WTC11 (cell line): Measurements from ENCODE around the gene MRPL23. TPM values are rescaled to one million over a fixed set of nuclear protein-coding genes. Genes with fewer than 3 reads are reported as not detected.

Experiments
- CBFB ChIP-seq: sonication (generic); formaldehyde crosslinking; IDR thresholded peaks from 2 replicates; pipeline ENCODE4 v1.8.1; 2022; ENCODE audit warnings: mild to moderate bottlenecking, low read depth, missing genetic modification reagents
- FOXJ3 ChIP-seq: sonication (generic); formaldehyde crosslinking; IDR thresholded peaks from 2 replicates; pipeline ENCODE4 v1.9.0; 2021; ENCODE audit warnings: missing genetic modification reagents, mild to moderate bottlenecking, borderline replicate concordance
- GABPB1 ChIP-seq: sonication (generic); formaldehyde crosslinking; IDR thresholded peaks from 2 replicates; pipeline ENCODE4 v1.8.1; 2023; ENCODE audit warnings: mild to moderate bottlenecking, missing genetic modification reagents
- KAT7 ChIP-seq: sonication (generic); formaldehyde crosslinking; IDR thresholded peaks from 2 replicates; pipeline ENCODE4 v1.8.1; 2023; ENCODE audit warnings: missing genetic modification reagents, mild to moderate bottlenecking, borderline replicate concordance
- MYBL2 ChIP-seq: sonication (generic); formaldehyde crosslinking; IDR thresholded peaks from 2 replicates; pipeline ENCODE4 v1.8.1; 2023; ENCODE audit warnings: mild to moderate bottlenecking, moderate library complexity, missing genetic modification reagents
- TEAD4 ChIP-seq: sonication (generic); formaldehyde crosslinking; IDR thresholded peaks from 2 replicates; pipeline ENCODE4 v1.8.0; 2022; ENCODE audit warnings: mild to moderate bottlenecking, missing genetic modification reagents
- ZNF232 ChIP-seq: sonication (generic); formaldehyde crosslinking; IDR thresholded peaks from 2 replicates; pipeline ENCODE4 v1.8.0; 2022; ENCODE audit warnings: mild to moderate bottlenecking, missing genetic modification reagents
- ZNF317 ChIP-seq: sonication (generic); formaldehyde crosslinking; IDR thresholded peaks from 2 replicates; pipeline ENCODE4 v1.8.1; 2023; ENCODE audit warnings: low read depth, mild to moderate bottlenecking, moderate library complexity, missing genetic modification reagents, borderline replicate concordance
- total RNA-seq: library from RNA; stranded (reverse); gene quantifications from 3 replicates; pipeline ENCODE4 v1.2.3, GENCODE V29; 2021
- TF ChIP-seq, protein P1 (sequence below): sonication (generic); formaldehyde crosslinking; IDR thresholded peaks from 2 replicates; pipeline ENCODE4 v1.8.1; 2022; ENCODE audit warnings: mild to moderate bottlenecking, moderate library complexity, missing genetic modification reagents
- TF ChIP-seq, protein P2 (sequence below): sonication (generic); formaldehyde crosslinking; IDR thresholded peaks from 2 replicates; pipeline ENCODE4 v1.8.0; 2022; ENCODE audit warnings: mild to moderate bottlenecking, missing genetic modification reagents
- TF ChIP-seq, protein P3 (sequence below): sonication (generic); formaldehyde crosslinking; IDR thresholded peaks from 2 replicates; pipeline ENCODE4 v1.8.1; 2023; ENCODE audit warnings: mild to moderate bottlenecking, missing genetic modification reagents
- TF ChIP-seq, protein P4 (sequence below): fragments of 250-450 bp; sonication (Bioruptor Pico); IDR thresholded peaks from 2 replicates; pipeline ENCODE4 v1.8.0; 2021; ENCODE audit warnings: mild to moderate bottlenecking
- TF ChIP-seq, protein P5 (sequence below): sonication (generic); formaldehyde crosslinking; IDR thresholded peaks from 2 replicates; pipeline ENCODE4 v1.8.1; 2022; ENCODE audit warnings: missing genetic modification reagents, borderline replicate concordance
- TF ChIP-seq, protein P6 (sequence below): sonication (generic); formaldehyde crosslinking; IDR thresholded peaks from 2 replicates; pipeline ENCODE4 v1.8.1; 2023; ENCODE audit warnings: mild to moderate bottlenecking, missing genetic modification reagents, moderate library complexity
- TF ChIP-seq, protein P7 (sequence below): fragments of 250-450 bp; sonication (Bioruptor Pico); IDR thresholded peaks from 2 replicates; pipeline ENCODE4 v1.9.0; 2021; ENCODE audit warnings: mild to moderate bottlenecking

The MRPL23 gene
- total RNA-seq, 1 experiment from 2014 or later = 73.0 TPM

DNA sequence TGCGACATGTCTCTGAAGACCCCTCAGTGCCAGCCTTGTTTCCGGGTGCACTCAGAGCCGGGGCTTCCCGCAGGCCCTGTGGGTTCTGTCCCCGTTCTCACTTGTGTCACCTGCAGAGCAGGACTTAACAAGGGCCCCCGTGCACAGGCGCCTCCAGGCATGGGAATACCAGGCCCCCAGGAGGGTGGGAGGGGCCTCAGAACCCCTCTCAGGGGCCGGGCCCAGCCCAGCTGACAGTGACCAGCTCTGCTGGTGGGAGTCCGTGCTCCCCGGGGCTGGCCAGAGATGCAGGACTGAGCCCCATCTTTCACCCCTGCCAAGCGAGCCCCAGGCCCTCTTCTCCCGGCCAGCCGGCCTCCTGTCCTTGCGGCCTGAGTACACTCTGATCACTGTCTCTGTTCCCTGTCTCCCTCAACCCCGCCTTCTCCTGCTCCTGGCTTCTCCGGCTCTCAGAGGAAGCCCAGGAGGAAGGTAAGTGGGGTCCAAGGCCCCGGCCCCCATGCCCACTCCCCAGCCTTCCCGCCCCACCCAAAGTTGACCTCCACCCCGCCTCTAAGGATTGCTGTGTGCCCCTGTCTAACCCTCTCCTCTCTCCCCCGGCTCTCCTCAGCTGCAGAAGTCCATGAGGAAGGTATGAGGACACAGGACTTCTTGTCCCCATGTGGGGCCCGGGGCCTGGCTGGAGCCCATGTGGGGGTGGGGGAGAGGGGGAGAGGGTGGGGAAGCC is 22.3 kb upstream of the MRPL23 start (continued):
- TF ChIP-seq, protein P1, sequence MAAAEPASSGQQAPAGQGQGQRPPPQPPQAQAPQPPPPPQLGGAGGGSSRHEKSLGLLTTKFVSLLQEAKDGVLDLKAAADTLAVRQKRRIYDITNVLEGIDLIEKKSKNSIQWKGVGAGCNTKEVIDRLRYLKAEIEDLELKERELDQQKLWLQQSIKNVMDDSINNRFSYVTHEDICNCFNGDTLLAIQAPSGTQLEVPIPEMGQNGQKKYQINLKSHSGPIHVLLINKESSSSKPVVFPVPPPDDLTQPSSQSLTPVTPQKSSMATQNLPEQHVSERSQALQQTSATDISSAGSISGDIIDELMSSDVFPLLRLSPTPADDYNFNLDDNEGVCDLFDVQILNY (CRISPR knock-in tag) = no peak
- TF ChIP-seq KAT7 (no peak), CBFB (CRISPR knock-in tag) (no peak), MYBL2 (CRISPR knock-in tag) (no peak), ZNF232 (CRISPR knock-in tag) (no peak), FOXJ3 (CRISPR knock-in tag) (no peak), TEAD4 (no peak), GABPB1 (no peak), ZNF317 (CRISPR knock-in tag) (no peak)
- TF ChIP-seq, protein P2, sequence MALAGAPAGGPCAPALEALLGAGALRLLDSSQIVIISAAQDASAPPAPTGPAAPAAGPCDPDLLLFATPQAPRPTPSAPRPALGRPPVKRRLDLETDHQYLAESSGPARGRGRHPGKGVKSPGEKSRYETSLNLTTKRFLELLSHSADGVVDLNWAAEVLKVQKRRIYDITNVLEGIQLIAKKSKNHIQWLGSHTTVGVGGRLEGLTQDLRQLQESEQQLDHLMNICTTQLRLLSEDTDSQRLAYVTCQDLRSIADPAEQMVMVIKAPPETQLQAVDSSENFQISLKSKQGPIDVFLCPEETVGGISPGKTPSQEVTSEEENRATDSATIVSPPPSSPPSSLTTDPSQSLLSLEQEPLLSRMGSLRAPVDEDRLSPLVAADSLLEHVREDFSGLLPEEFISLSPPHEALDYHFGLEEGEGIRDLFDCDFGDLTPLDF (CRISPR knock-in tag) = no peak
- TF ChIP-seq, protein P3, sequence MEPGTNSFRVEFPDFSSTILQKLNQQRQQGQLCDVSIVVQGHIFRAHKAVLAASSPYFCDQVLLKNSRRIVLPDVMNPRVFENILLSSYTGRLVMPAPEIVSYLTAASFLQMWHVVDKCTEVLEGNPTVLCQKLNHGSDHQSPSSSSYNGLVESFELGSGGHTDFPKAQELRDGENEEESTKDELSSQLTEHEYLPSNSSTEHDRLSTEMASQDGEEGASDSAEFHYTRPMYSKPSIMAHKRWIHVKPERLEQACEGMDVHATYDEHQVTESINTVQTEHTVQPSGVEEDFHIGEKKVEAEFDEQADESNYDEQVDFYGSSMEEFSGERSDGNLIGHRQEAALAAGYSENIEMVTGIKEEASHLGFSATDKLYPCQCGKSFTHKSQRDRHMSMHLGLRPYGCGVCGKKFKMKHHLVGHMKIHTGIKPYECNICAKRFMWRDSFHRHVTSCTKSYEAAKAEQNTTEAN = no peak
- TF ChIP-seq, protein P4, sequence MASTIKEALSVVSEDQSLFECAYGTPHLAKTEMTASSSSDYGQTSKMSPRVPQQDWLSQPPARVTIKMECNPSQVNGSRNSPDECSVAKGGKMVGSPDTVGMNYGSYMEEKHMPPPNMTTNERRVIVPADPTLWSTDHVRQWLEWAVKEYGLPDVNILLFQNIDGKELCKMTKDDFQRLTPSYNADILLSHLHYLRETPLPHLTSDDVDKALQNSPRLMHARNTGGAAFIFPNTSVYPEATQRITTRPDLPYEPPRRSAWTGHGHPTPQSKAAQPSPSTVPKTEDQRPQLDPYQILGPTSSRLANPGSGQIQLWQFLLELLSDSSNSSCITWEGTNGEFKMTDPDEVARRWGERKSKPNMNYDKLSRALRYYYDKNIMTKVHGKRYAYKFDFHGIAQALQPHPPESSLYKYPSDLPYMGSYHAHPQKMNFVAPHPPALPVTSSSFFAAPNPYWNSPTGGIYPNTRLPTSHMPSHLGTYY = no peak
- TF ChIP-seq, protein P5, sequence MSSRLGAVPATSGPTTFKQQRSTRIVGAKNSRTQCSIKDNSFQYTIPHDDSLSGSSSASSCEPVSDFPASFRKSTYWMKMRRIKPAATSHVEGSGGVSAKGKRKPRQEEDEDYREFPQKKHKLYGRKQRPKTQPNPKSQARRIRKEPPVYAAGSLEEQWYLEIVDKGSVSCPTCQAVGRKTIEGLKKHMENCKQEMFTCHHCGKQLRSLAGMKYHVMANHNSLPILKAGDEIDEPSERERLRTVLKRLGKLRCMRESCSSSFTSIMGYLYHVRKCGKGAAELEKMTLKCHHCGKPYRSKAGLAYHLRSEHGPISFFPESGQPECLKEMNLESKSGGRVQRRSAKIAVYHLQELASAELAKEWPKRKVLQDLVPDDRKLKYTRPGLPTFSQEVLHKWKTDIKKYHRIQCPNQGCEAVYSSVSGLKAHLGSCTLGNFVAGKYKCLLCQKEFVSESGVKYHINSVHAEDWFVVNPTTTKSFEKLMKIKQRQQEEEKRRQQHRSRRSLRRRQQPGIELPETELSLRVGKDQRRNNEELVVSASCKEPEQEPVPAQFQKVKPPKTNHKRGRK (CRISPR knock-in tag) = no peak
- TF ChIP-seq, protein P6, sequence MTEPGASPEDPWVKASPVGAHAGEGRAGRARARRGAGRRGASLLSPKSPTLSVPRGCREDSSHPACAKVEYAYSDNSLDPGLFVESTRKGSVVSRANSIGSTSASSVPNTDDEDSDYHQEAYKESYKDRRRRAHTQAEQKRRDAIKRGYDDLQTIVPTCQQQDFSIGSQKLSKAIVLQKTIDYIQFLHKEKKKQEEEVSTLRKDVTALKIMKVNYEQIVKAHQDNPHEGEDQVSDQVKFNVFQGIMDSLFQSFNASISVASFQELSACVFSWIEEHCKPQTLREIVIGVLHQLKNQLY (CRISPR knock-in tag) = no peak
- TF ChIP-seq, protein P7, sequence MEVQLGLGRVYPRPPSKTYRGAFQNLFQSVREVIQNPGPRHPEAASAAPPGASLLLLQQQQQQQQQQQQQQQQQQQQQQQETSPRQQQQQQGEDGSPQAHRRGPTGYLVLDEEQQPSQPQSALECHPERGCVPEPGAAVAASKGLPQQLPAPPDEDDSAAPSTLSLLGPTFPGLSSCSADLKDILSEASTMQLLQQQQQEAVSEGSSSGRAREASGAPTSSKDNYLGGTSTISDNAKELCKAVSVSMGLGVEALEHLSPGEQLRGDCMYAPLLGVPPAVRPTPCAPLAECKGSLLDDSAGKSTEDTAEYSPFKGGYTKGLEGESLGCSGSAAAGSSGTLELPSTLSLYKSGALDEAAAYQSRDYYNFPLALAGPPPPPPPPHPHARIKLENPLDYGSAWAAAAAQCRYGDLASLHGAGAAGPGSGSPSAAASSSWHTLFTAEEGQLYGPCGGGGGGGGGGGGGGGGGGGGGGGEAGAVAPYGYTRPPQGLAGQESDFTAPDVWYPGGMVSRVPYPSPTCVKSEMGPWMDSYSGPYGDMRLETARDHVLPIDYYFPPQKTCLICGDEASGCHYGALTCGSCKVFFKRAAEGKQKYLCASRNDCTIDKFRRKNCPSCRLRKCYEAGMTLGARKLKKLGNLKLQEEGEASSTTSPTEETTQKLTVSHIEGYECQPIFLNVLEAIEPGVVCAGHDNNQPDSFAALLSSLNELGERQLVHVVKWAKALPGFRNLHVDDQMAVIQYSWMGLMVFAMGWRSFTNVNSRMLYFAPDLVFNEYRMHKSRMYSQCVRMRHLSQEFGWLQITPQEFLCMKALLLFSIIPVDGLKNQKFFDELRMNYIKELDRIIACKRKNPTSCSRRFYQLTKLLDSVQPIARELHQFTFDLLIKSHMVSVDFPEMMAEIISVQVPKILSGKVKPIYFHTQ (CRISPR knock-in tag) = no peak
